Mononuclear cell (primary cell): Measurements from ENCODE around the gene DHDH. TPM values are rescaled to one million over a fixed set of nuclear protein-coding genes. Genes with fewer than 3 reads are reported as not detected.
"Not testable (repeated sequence)": the region's sequence is repeated elsewhere in the genome, so short reads cannot be mapped to it uniquely, and the experiment has no call there.

Experiments
- H3K27me3 ChIP-seq: 2 replicates; pipeline ENCODE4 v1.6.0; 2011; ENCODE audit warnings: low read length, control low read depth; ENCODE audit not compliant: insufficient read depth
- H3K4me1 ChIP-seq: 2 replicates; pipeline ENCODE4 v1.5.1; 2011; ENCODE audit warnings: mild to moderate bottlenecking, low read length, control low read depth; ENCODE audit not compliant: insufficient read depth
- H3K4me3 ChIP-seq: 2 replicates; pipeline ENCODE4 v1.5.1; 2011; ENCODE audit warnings: mild to moderate bottlenecking, low read length, moderate library complexity
- H3K9me3 ChIP-seq: 2 replicates; pipeline ENCODE4 v1.5.1; 2011; ENCODE audit warnings: low read depth, mild to moderate bottlenecking, control low read depth, low read length
- total RNA-seq: library from RNA; depleted of rRNA; stranded (reverse); fragments of >200 nt; gene quantifications from one replicate; pipeline ENCODE4 v1.2.3, GENCODE V29; 2012

Gene DHDH
- total RNA-seq, 1 donor, result 0.21 TPM

GRCh38 chr19:48925890-48926289 lies 7.6 kb upstream of the DHDH start:
- H3K9me3 ChIP-seq, H3K4me3 ChIP-seq, H3K4me1 ChIP-seq, H3K27me3 ChIP-seq: not testable (repeated sequence)

- Histone ChIP-seq H3K4me3 (no peak overlapping the region), H3K4me1 (no peaks in the 10 kb centered on the region), H3K27me3 (no peaks in the 10 kb centered on the region), H3K9me3 (no peaks in the 10 kb centered on the region)
Observed at GRCh38 chr19:48926909-48927308, 6.6 kb upstream of the DHDH start.

- H3K9me3 ChIP-seq, H3K4me3 ChIP-seq, H3K4me1 ChIP-seq, H3K27me3 ChIP-seq: not testable (repeated sequence)
Observed at GRCh38 chr19:48927692-48928091, 5.8 kb upstream of the DHDH start.

GRCh38 chr19:48928164-48929025 lies 5.1 kb upstream of the DHDH start:
- Histone ChIP-seq H3K27me3 (peaks cover 11% of the 10 kb centered on the region), H3K9me3 (no peaks in the 10 kb centered on the region), H3K4me3 (no peak overlapping the region), H3K4me1 (peaks cover 8% of the 10 kb centered on the region)

- H3K27me3 ChIP-seq, result peaks cover 11% of the 10 kb centered on the region
- peaks cover 16% of the 10 kb centered on the region for H3K4me1 ChIP-seq
- H3K4me3 ChIP-seq, result no peak overlapping the region
- H3K9me3 ChIP-seq, result no peaks in the 10 kb centered on the region
Observed at GRCh38 chr19:48934837-48935236, 1.3 kb downstream of the DHDH start.

- Histone ChIP-seq H3K27me3 (peaks cover 11% of the 10 kb centered on the region), H3K4me1 (peaks cover 16% of the 10 kb centered on the region)
Observed at GRCh38 chr19:48935864-48936263, 2.4 kb downstream of the DHDH start.

GRCh38 chr19:48938256-48938655 lies 4.8 kb downstream of the DHDH start:
- Histone ChIP-seq H3K27me3 (peaks cover under 1% of the 10 kb centered on the region), H3K4me3 (no peak overlapping the region), H3K9me3 (no peaks in the 10 kb centered on the region), H3K4me1 (peaks cover 10% of the 10 kb centered on the region)

More at GRCh38 chr19:48935864-48936263, 2.4 kb downstream of the DHDH start:
- no peak overlapping the region for H3K4me3 ChIP-seq
- H3K9me3 ChIP-seq, result no peaks in the 10 kb centered on the region

- Histone ChIP-seq H3K4me3 (no peak overlapping the region), H3K27me3 (no peaks in the 10 kb centered on the region), H3K9me3 (no peaks in the 10 kb centered on the region), H3K4me1 (no peaks in the 10 kb centered on the region)
Observed at GRCh38 chr19:48940902-48941301, 7.4 kb downstream of the DHDH start.

GRCh38 chr19:48943081-48943480 lies 9.6 kb downstream of the DHDH start:
- no peak overlapping the region for H3K4me3 ChIP-seq
- H3K4me1 ChIP-seq, result no peaks in the 10 kb centered on the region
- H3K9me3 ChIP-seq, result no peaks in the 10 kb centered on the region
- H3K27me3 ChIP-seq, result no peaks in the 10 kb centered on the region

- H3K27me3 ChIP-seq, result no peaks in the 10 kb centered on the region
- H3K4me3 ChIP-seq, result no peak overlapping the region
- H3K4me1 ChIP-seq, result no peaks in the 10 kb centered on the region
- H3K9me3 ChIP-seq, result no peaks in the 10 kb centered on the region
Observed at GRCh38 chr19:48945415-48945814, 11.9 kb downstream of the DHDH start.

GRCh38 chr19:48945817-48946216 lies 12.3 kb downstream of the DHDH start:
- Histone ChIP-seq H3K4me1 (no peaks in the 10 kb centered on the region), H3K4me3 (no peak overlapping the region), H3K27me3 (no peaks in the 10 kb centered on the region), H3K9me3 (no peaks in the 10 kb centered on the region)

GRCh38 chr19:48946463-48947257 lies 13.2 kb downstream of the DHDH start:
- Histone ChIP-seq H3K4me3 (no peak overlapping the region), H3K27me3 (no peaks in the 10 kb centered on the region), H3K4me1 (no peaks in the 10 kb centered on the region), H3K9me3 (no peaks in the 10 kb centered on the region)

- H3K4me3 ChIP-seq, result no peak overlapping the region
- no peaks in the 10 kb centered on the region for H3K9me3 ChIP-seq
- H3K4me1 ChIP-seq, result no peaks in the 10 kb centered on the region
- no peaks in the 10 kb centered on the region for H3K27me3 ChIP-seq
Observed at GRCh38 chr19:48947258-48947542, 13.7 kb downstream of the DHDH start.

GRCh38 chr19:48950159-48950558 lies 16.7 kb downstream of the DHDH start:
- Histone ChIP-seq H3K4me3 (no peak overlapping the region), H3K27me3 (no peaks in the 10 kb centered on the region), H3K9me3 (no peaks in the 10 kb centered on the region), H3K4me1 (peaks cover 7% of the 10 kb centered on the region)

GRCh38 chr19:48950830-48951519 lies 17.5 kb downstream of the DHDH start:
- no peaks in the 10 kb centered on the region for H3K27me3 ChIP-seq
- peaks cover 16% of the 10 kb centered on the region for H3K4me1 ChIP-seq
- no peaks in the 10 kb centered on the region for H3K9me3 ChIP-seq
- no peak overlapping the region for H3K4me3 ChIP-seq
